GM06990 (cell line): ENCODE data around the gene ACYP2.

Experiments used
- DNase-seq: peaks from one replicate; pipeline ENCODE4 v3.0.0-alpha.2; 2011; ENCODE audit not compliant: insufficient read length; ENCODE audit errors: extremely low read depth
- H3K27me3 ChIP-seq: replicated peaks from 2 replicates; pipeline ENCODE4 v1.6.0; 2011; ENCODE audit warnings: low read length; ENCODE audit not compliant: control insufficient read depth, insufficient read depth
- H3K36me3 ChIP-seq: 2 replicates; pipeline ENCODE4 v1.5.1; 2011; ENCODE audit warnings: low read length; ENCODE audit not compliant: control insufficient read depth, insufficient read depth
- H3K4me3 ChIP-seq: replicated peaks from 2 replicates; pipeline ENCODE4 v1.5.1; 2011; ENCODE audit warnings: low read depth, mild to moderate bottlenecking, control low read depth, low read length
- TF ChIP-seq, protein P1 (sequence below): IDR thresholded peaks from 2 replicates; pipeline ENCODE4 v1.5.1; 2011; ENCODE audit warnings: low read length, control low read depth, mild to moderate bottlenecking, inconsistent platforms; ENCODE audit not compliant: insufficient read depth, poor library complexity, severe bottlenecking

ACYP2 gene

DNA sequence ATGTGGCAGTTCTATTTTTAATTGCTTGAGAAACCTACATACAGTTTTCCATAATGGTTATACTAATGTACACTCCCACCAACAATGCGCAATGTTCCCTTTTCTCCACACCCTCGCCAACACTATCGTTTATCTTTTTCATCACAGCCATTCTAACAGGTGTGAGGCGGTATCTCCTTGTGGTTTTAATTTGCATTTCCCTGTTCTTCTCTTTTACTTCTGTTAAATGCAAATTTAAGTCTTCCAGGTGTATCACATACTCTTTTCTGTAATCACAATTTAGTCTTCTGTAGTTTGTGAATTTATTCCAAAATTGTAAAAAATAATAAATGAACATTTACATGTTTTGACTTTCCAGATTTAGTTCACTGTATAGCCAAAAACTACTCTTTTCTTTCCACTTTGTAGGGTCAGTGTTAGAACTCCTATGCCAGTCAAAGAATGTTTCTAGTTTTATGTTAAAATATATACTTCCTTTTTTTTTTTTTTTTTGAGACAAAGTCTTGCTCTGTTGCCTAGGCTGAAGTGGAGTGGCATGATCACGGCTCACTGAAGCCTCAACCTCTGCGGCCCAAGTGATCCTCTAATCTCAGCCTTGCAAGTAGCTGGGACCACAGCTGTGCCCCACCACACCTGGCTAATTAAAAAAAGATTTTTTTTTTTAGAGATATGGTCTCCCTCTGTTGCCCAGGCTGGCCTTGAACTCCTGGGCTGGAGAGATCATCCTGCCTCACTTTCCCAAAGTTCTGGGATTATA lies 15.4 kb upstream of the ACYP2 start:
- Histone ChIP-seq H3K27me3 (no peaks in the 10 kb centered on the region), H3K4me3 (no peak overlapping the region), H3K36me3 (no peaks in the 10 kb centered on the region)
- peak; percentile 79 for DNase-seq
- TF ChIP-seq, protein P1, sequence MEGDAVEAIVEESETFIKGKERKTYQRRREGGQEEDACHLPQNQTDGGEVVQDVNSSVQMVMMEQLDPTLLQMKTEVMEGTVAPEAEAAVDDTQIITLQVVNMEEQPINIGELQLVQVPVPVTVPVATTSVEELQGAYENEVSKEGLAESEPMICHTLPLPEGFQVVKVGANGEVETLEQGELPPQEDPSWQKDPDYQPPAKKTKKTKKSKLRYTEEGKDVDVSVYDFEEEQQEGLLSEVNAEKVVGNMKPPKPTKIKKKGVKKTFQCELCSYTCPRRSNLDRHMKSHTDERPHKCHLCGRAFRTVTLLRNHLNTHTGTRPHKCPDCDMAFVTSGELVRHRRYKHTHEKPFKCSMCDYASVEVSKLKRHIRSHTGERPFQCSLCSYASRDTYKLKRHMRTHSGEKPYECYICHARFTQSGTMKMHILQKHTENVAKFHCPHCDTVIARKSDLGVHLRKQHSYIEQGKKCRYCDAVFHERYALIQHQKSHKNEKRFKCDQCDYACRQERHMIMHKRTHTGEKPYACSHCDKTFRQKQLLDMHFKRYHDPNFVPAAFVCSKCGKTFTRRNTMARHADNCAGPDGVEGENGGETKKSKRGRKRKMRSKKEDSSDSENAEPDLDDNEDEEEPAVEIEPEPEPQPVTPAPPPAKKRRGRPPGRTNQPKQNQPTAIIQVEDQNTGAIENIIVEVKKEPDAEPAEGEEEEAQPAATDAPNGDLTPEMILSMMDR = no peak

DNA sequence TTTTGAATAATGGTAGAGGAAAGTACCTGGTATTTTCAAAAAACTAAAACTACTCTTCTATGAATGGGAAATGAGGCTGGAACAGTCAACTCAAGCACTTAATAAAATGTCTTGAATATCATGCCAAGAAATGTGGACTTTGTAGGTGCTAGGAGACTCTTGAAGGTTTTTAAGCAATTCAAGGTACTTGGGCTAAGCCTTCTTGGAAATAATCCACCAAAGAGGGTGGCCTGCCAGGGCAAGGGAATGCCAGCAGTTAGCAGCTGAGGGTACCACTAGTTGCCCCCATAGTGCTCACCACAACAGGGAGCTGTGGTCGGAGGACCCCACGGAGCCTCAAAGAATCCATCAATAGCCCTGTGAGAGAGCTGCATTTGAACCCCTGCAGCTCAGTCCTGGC lies 14.6 kb upstream of the ACYP2 start:
- TF ChIP-seq, protein P1 = no peak
- H3K36me3 ChIP-seq = no peaks in the 10 kb centered on the region
- no peak for DNase-seq
- no peaks in the 10 kb centered on the region for H3K27me3 ChIP-seq
- no peak overlapping the region for H3K4me3 ChIP-seq

DNA sequence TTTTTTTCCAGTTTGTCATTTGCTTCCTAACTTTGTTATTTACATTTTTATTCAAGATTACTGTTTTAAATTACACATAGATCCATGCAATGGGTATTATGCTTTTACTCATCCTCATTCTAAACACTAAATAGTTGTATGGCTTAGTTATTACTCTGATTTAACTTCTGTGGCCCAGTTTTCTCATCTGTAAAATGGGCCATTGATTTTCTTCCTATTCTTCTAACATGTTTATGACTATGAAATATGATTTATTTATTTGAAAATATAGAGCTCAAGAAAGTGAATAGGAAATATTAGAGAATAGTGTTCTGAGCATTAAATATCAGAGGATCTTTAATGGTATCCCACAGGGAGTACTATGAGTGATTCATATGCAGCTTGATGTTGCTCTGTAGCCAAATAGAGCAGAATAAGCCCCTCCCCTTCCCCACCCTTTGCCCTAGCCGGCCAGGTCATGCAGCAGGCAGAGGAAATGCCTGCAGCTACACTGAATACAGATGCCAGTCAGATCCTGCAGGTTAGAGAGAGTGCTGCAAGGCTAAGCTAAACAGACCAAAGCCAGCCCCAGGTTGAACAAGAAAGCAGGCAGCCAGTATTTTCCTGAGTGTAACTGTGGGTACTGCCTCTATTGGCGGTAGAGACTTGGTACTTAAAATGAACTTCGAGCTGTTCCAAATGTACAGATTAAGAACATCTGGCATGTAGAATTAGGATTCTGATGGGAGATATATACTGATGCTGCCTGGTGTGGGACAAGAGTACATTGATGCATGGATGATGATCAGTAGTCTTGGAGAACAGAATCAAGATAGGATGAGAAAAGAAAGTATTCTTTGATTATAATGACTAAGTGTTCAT lies 11.7 kb upstream of the ACYP2 start:
- H3K4me3 ChIP-seq = no peak overlapping the region
- no peaks in the 10 kb centered on the region for H3K27me3 ChIP-seq
- peak; percentile 48 for DNase-seq
- TF ChIP-seq, protein P1 = no peak
- no peaks in the 10 kb centered on the region for H3K36me3 ChIP-seq

DNA sequence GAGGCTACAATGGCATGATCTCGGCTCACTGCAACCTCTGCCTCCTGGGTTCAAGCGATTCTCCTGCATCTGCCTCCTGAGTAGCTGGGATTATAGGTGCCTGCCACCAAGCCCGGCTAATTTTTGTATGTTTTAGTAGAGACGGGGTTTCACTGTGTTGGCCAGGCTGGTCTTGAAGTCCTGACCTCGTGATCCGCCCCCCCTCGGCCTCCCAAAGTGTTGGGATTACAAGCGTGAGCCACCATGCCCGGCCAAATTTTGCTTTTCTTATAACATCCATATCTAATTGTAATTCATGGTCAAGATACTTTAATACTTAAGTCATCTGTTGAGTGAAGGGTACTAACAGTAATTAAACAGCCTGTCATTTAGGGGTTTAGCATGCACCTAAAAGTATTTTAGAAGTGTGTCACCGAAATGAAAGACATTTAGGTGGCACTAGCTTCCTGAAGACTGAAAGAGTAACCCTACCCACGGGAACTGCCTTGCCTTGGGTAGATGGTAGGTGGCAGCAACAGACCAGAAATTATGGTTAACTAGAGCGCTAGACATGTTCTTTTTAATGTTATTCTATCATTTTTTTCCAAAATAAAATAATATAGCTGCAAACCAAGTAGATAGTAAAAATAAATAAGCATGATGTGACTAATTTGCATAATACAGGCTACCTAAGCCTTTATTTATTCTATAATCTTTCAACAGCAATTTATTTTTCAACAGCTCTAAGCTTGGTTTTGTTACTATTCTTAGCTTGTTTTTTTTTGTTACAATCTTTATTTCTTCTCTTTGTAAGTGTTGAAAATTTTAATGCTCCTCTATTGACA lies 8.6 kb upstream of the ACYP2 start:
- Histone ChIP-seq H3K4me3 (no peak overlapping the region), H3K27me3 (no peaks in the 10 kb centered on the region), H3K36me3 (no peaks in the 10 kb centered on the region)
- TF ChIP-seq, protein P1 = peak; percentile 63
- DNase-seq = no peak

DNA sequence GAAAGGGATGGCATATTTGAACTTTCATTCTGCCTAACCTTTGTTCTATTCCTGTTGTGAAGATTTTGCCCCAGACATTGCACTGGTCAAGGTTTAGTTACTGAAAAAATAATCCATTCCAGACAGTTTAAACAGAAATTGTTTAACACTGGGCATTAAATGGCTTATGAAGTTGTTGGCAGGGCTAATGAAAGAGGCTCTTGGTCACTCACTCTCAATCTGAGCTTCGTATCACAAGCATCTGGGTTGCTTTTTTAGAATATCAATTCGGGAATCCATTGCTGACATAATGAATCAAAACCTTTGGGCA lies 8.0 kb upstream of the ACYP2 start:
- TF ChIP-seq, protein P1 = no peak
- no peaks in the 10 kb centered on the region for H3K27me3 ChIP-seq
- no peak overlapping the region for H3K4me3 ChIP-seq
- H3K36me3 ChIP-seq = no peaks in the 10 kb centered on the region
- no peak for DNase-seq
